ENCODE results near the gene RAE1. TPM values are rescaled to one million over a fixed set of nuclear protein-coding genes. Genes with fewer than 3 reads are reported as not detected.
"Not testable (repeated sequence)": the region's sequence is repeated elsewhere in the genome, so short reads cannot be mapped to it uniquely, and the experiment has no call there.

RAE1 gene
- total and polyA plus RNA-seq, 4 experiments from 2014 or later: 30.9 to 43.9 (median 32.8) TPM

GRCh38 chr20:57415771-57416170 lies 64.7 kb downstream of the RAE1 start:
- H3K4me3 Mint-ChIP-seq: no peak overlapping the region
- peak overlapping the region in 2 of 7 donors; percentile 59 to 65 for H3K27ac Mint-ChIP-seq
- intact Hi-C loops (cut with micrococcal nuclease): no loop called here
- POLR2A ChIA-PET (ENCODE audit: partially characterized antibody): interaction anchor here (1.0 to 4.5 kb wide), 3 partner anchors 18 to 23 kb away, joined by 4 to 17 read pairs (median 6); partner anchors contain the start of gene RBM38
- no peaks in the 10 kb centered on the region for H3K27me3 Mint-ChIP-seq
- CTCF ChIA-PET (ENCODE audit: partially characterized antibody): no interaction called here
- Histone ChIP-seq H3K9me3 (ENCODE audit: control insufficient read depth in 1 of 2, low read length in 2 of 2) (no peaks in the 10 kb centered on the region), H3K27ac (ENCODE audit: low read depth, low read length) (no peak overlapping the region), H3K27me3 (ENCODE audit: insufficient read depth, low read length) (no peaks in the 10 kb centered on the region), H3K4me1 (ENCODE audit: insufficient read depth, low read length) (peaks cover 20% of the 10 kb centered on the region), H3K4me3 (ENCODE audit: low read length in 2 of 2) (no peak overlapping the region), H3K36me3 (ENCODE audit: insufficient read depth, low read length) (no peaks in the 10 kb centered on the region)
- peaks cover 0 to 2% of the 10 kb centered on the region in 2 donors for H3K36me3 Mint-ChIP-seq
- H3K4me1 Mint-ChIP-seq: peaks cover 10 to 16% (median 13%) of the 10 kb centered on the region in 4 donors
- peaks cover 0 to 4% (median 0%) of the 10 kb centered on the region in 8 donors for H3K9me3 Mint-ChIP-seq
- DNase-seq: no peak

- peaks cover 5 to 13% (median 8%) of the 10 kb centered on the region in 4 donors for H3K4me1 Mint-ChIP-seq
- Histone ChIP-seq H3K27me3 (ENCODE audit: insufficient read depth, low read length) (no peaks in the 10 kb centered on the region), H3K4me1 (ENCODE audit: insufficient read depth, low read length) (peaks cover 16% of the 10 kb centered on the region), H3K9me3 (ENCODE audit: control insufficient read depth in 1 of 2, low read length in 2 of 2) (no peaks in the 10 kb centered on the region), H3K36me3 (ENCODE audit: insufficient read depth, low read length) (no peaks in the 10 kb centered on the region), H3K4me3 (ENCODE audit: low read length in 2 of 2) (no peak overlapping the region), H3K27ac (ENCODE audit: low read depth, low read length) (no peak overlapping the region)
- intact Hi-C loops (cut with micrococcal nuclease): no loop called here
- H3K27me3 Mint-ChIP-seq: no peaks in the 10 kb centered on the region
- peaks cover 0 to 4% (median 0%) of the 10 kb centered on the region in 8 donors for H3K9me3 Mint-ChIP-seq
- CTCF ChIA-PET (ENCODE audit: partially characterized antibody): no interaction called here
- H3K27ac Mint-ChIP-seq: peak overlapping the region in 3 of 7 donors; percentile 15 to 65 (median 59)
- POLR2A ChIA-PET (ENCODE audit: partially characterized antibody): interaction anchor here (1.0 to 4.5 kb wide), 4 partner anchors 17 to 27 kb away, joined by 3 to 17 read pairs (median 5); partner anchors contain the start of gene RBM38
- no peak overlapping the region for H3K4me3 Mint-ChIP-seq
- H3K36me3 Mint-ChIP-seq: peaks cover 0 to 2% of the 10 kb centered on the region in 2 donors
- no peak for DNase-seq
Measured at GRCh38 chr20:57416296-57417022, 65.4 kb downstream of the RAE1 start.

- DNase-seq: no peak
- Histone ChIP-seq H3K9me3 (ENCODE audit: control insufficient read depth in 1 of 2, low read length in 2 of 2) (no peaks in the 10 kb centered on the region), H3K36me3 (ENCODE audit: insufficient read depth, low read length) (no peaks in the 10 kb centered on the region), H3K27ac (ENCODE audit: low read depth, low read length) (no peak overlapping the region), H3K4me1 (ENCODE audit: insufficient read depth, low read length) (peaks cover 11% of the 10 kb centered on the region), H3K4me3 (ENCODE audit: low read length in 2 of 2) (no peak overlapping the region), H3K27me3 (ENCODE audit: insufficient read depth, low read length) (no peaks in the 10 kb centered on the region)
- Mint-ChIP-seq H3K9me3 (peaks cover 0 to 4% (median 0%) of the 10 kb centered on the region in 8 donors), H3K36me3 (peaks cover 0 to 2% of the 10 kb centered on the region in 2 donors), H3K27me3 (no peaks in the 10 kb centered on the region), H3K4me1 (peaks cover 3 to 15% (median 9%) of the 10 kb centered on the region in 4 donors), H3K27ac (no peak overlapping the region), H3K4me3 (no peak overlapping the region)
- CTCF ChIA-PET (ENCODE audit: partially characterized antibody): no interaction called here
- POLR2A ChIA-PET (ENCODE audit: partially characterized antibody): interaction anchor here (1.0 to 4.5 kb wide), 4 partner anchors 16 to 27 kb away, joined by 3 to 17 read pairs (median 5); partner anchors contain the start of gene RBM38
- intact Hi-C loops (cut with micrococcal nuclease): no loop called here
Measured at GRCh38 chr20:57417051-57417689, 66.1 kb downstream of the RAE1 start.

- Histone ChIP-seq H3K27me3 (ENCODE audit: insufficient read depth, low read length) (no peaks in the 10 kb centered on the region), H3K27ac (ENCODE audit: low read depth, low read length) (no peak overlapping the region), H3K4me3 (ENCODE audit: low read length in 2 of 2) (no peak overlapping the region), H3K4me1 (ENCODE audit: insufficient read depth, low read length) (peaks cover 3% of the 10 kb centered on the region), H3K9me3 (ENCODE audit: control insufficient read depth in 1 of 2, low read length in 2 of 2) (no peaks in the 10 kb centered on the region), H3K36me3 (ENCODE audit: insufficient read depth, low read length) (no peaks in the 10 kb centered on the region)
- ChIA-PET CTCF (ENCODE audit: partially characterized antibody) (interaction anchor here (0.8 to 1.2 kb wide), 2 partner anchors 12 to 36 kb away, joined by 3 to 4 read pairs; no protein-coding TSS in a partner anchor), POLR2A (ENCODE audit: partially characterized antibody) (interaction anchor here (1.7 to 4.5 kb wide), 4 partner anchors 15 to 25 kb away, joined by 6 to 17 read pairs (median 6); partner anchors contain the start of gene RBM38)
- no peak for DNase-seq
- Mint-ChIP-seq H3K36me3 (no peaks in the 10 kb centered on the region), H3K9me3 (no peaks in the 10 kb centered on the region), H3K27ac (peak overlapping the region in 3 of 7 donors; percentile 10 to 51 (median 27)), H3K4me3 (no peak overlapping the region), H3K4me1 (peaks cover 3 to 10% (median 7%) of the 10 kb centered on the region in 4 donors), H3K27me3 (no peaks in the 10 kb centered on the region)
- intact Hi-C loops (cut with micrococcal nuclease): loop anchor here (2.0 kb wide), 1 partner anchor 15 kb away; no protein-coding TSS in a partner anchor
Measured at GRCh38 chr20:57417830-57418780, 67.0 kb downstream of the RAE1 start.

- not testable (repeated sequence) for H3K27ac ChIP-seq (ENCODE audit: low read depth, low read length); H3K4me3 Mint-ChIP-seq; H3K27ac Mint-ChIP-seq
Measured at GRCh38 chr20:57419479-57419878, 68.4 kb downstream of the RAE1 start.

GRCh38 chr20:57420571-57421252 lies 69.7 kb downstream of the RAE1 start:
- DNase-seq: no peak
- Histone ChIP-seq H3K27me3 (ENCODE audit: insufficient read depth, low read length) (no peaks in the 10 kb centered on the region), H3K4me3 (ENCODE audit: low read length in 2 of 2) (no peak overlapping the region), H3K36me3 (ENCODE audit: insufficient read depth, low read length) (no peaks in the 10 kb centered on the region), H3K4me1 (ENCODE audit: insufficient read depth, low read length) (peaks cover 14% of the 10 kb centered on the region), H3K9me3 (ENCODE audit: control insufficient read depth in 1 of 2, low read length in 2 of 2) (no peaks in the 10 kb centered on the region), H3K27ac (ENCODE audit: low read depth, low read length) (no peak overlapping the region)
- ChIA-PET CTCF (ENCODE audit: partially characterized antibody) (no interaction called here), POLR2A (ENCODE audit: partially characterized antibody) (no interaction called here)
- H3K4me3 Mint-ChIP-seq: no peak overlapping the region
- intact Hi-C loops (cut with micrococcal nuclease): no loop called here
- H3K36me3 Mint-ChIP-seq: no peaks in the 10 kb centered on the region
- H3K27me3 Mint-ChIP-seq: no peaks in the 10 kb centered on the region
- H3K9me3 Mint-ChIP-seq: no peaks in the 10 kb centered on the region
- H3K27ac Mint-ChIP-seq: no peak overlapping the region
- H3K4me1 Mint-ChIP-seq: peaks cover 9 to 22% (median 16%) of the 10 kb centered on the region in 4 donors

More at GRCh38 chr20:57419479-57419878, 68.4 kb downstream of the RAE1 start:
- CTCF ChIA-PET (ENCODE audit: partially characterized antibody); H3K4me1 ChIP-seq (ENCODE audit: insufficient read depth, low read length); H3K27me3 Mint-ChIP-seq; H3K36me3 ChIP-seq (ENCODE audit: insufficient read depth, low read length); H3K36me3 Mint-ChIP-seq; H3K9me3 ChIP-seq (ENCODE audit: control insufficient read depth in 1 of 2, low read length in 2 of 2); H3K4me3 ChIP-seq (ENCODE audit: low read length in 2 of 2); H3K9me3 Mint-ChIP-seq; H3K27me3 ChIP-seq (ENCODE audit: insufficient read depth, low read length); DNase-seq: not testable (repeated sequence)
- H3K4me1 Mint-ChIP-seq: peaks cover 5 to 17% (median 11%) of the 10 kb centered on the region in 4 donors
- intact Hi-C loops (cut with micrococcal nuclease): loop anchor here (2.0 kb wide), 1 partner anchor 13 kb away; no protein-coding TSS in a partner anchor
- POLR2A ChIA-PET (ENCODE audit: partially characterized antibody): interaction anchor here (1.8 to 4.5 kb wide), 3 partner anchors 14 to 27 kb away, joined by 6 to 17 read pairs (median 6); partner anchors contain the start of gene RBM38

Data from CD4-positive, alpha-beta memory T cell (primary cell).